ENCODE data around the gene PSME4. TPM values are rescaled to one million over a fixed set of nuclear protein-coding genes. Genes with fewer than 3 reads are reported as not detected.
A peak's percentile ranks its signal among the peaks of the same experiment; 100 is the strongest.

PSME4 gene
- total and polyA plus RNA-seq, 2 of the 13 experiments (the other 11 are each of a cell fraction or from before 2014, with no cell fraction given), result 52.1 to 77.8 TPM

- TF ChIP-seq DNMT1 (CRISPR knock-in tag; IDR thresholded peaks at IDR 0.05), result 0 out of 2 replicates have a peak, but pooled peaks have one; percentile 35
- TF ChIP-seq ZNF136 (CRISPR knock-in tag; IDR thresholded peaks at IDR 0.05; ENCODE audit: low read depth), result no peak
- no peak for TF ChIP-seq ZNF850 (CRISPR knock-in tag; conservative IDR thresholded peaks at IDR 0.05)
- TF ChIP-seq ZNF574 (CRISPR knock-in tag; IDR thresholded peaks at IDR 0.05), result 0 out of 2 replicates have a peak, but pooled peaks have one; percentile 20
- peak; percentile 67 for TF ChIP-seq RBM22 (optimal IDR thresholded peaks at IDR 0.05; ENCODE audit: low read length)
- TF ChIP-seq ZFX (CRISPR knock-in tag; IDR thresholded peaks at IDR 0.05; ENCODE audit: low read depth), result peak; percentile 28; the same call in 1 of the 2 replicates
- peak; percentile 93 for TF ChIP-seq AGO2 (optimal IDR thresholded peaks at IDR 0.05; ENCODE audit: low read depth, low read length)
- TF ChIP-seq KLF12 (CRISPR knock-in tag; IDR thresholded peaks at IDR 0.05; ENCODE audit: borderline replicate concordance), result no peak
- no peak for TF ChIP-seq NR2F6 (IDR thresholded peaks at IDR 0.05)
- no peak for TF ChIP-seq NR2F6 (CRISPR knock-in tag; IDR thresholded peaks at IDR 0.05)
- TF ChIP-seq ZNF281 (CRISPR knock-in tag; IDR thresholded peaks at IDR 0.05; ENCODE audit: borderline replicate concordance), result no peak
These were observed 111.3 kb downstream of the PSME4 start, which contains the start of gene GPR75 (continued) for GRCh38 chr2:53859206-53860181.

All from HepG2 (cell line).